ENCODE data around the gene CYBC1.

The CYBC1 gene

DNA sequence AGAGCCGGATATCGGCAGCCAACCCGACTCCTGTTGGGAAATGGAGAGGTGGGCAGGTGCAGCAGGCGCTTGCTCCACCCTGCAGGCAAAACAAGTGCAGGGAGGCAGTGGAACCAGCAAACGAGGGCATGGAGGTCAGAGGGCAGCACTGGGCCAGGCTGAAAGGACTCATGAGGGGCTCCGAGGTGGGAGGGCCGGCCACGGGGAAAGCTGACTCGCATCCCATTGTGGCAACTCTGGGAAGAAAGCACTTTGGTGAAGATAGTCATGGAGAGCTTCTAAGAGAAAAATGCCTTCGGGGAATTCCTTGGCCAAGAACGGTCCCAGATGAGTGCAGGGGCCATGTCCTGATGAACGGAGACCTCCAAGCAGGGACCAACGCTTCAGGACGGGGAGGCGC lies 4.4 kb downstream of the CYBC1 start:
- DNase-seq (ENCODE audit: low read depth) = no peak
- TF ChIP-seq, protein P1, sequence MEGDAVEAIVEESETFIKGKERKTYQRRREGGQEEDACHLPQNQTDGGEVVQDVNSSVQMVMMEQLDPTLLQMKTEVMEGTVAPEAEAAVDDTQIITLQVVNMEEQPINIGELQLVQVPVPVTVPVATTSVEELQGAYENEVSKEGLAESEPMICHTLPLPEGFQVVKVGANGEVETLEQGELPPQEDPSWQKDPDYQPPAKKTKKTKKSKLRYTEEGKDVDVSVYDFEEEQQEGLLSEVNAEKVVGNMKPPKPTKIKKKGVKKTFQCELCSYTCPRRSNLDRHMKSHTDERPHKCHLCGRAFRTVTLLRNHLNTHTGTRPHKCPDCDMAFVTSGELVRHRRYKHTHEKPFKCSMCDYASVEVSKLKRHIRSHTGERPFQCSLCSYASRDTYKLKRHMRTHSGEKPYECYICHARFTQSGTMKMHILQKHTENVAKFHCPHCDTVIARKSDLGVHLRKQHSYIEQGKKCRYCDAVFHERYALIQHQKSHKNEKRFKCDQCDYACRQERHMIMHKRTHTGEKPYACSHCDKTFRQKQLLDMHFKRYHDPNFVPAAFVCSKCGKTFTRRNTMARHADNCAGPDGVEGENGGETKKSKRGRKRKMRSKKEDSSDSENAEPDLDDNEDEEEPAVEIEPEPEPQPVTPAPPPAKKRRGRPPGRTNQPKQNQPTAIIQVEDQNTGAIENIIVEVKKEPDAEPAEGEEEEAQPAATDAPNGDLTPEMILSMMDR (conservative IDR thresholded peaks at IDR 0.05; ENCODE audit: low read depth, low read length) = no peak
- H3K4me3 ChIP-seq (ENCODE audit: low read length) = no peak overlapping the region

- H3K4me3 ChIP-seq (ENCODE audit: low read length) = no peak overlapping the region
- TF ChIP-seq, protein P1 (conservative IDR thresholded peaks at IDR 0.05; ENCODE audit: low read depth, low read length) = no peak
- no peak for DNase-seq (ENCODE audit: low read depth)
Observed at GRCh38 chr17:82445542-82445941, 5.0 kb downstream of the CYBC1 start.

GRCh38 chr17:82444941-82445521 lies 5.5 kb downstream of the CYBC1 start:
- DNase-seq (ENCODE audit: low read depth) = no peak
- no peak overlapping the region for H3K4me3 ChIP-seq (ENCODE audit: low read length)
- TF ChIP-seq, protein P1 (conservative IDR thresholded peaks at IDR 0.05; ENCODE audit: low read depth, low read length) = no peak

- no peak overlapping the region for H3K4me3 ChIP-seq (ENCODE audit: low read length)
- TF ChIP-seq, protein P1 (conservative IDR thresholded peaks at IDR 0.05; ENCODE audit: low read depth, low read length) = no peak
- DNase-seq (ENCODE audit: low read depth) = no peak
Observed at GRCh38 chr17:82444284-82444893, 6.2 kb downstream of the CYBC1 start.

DNA sequence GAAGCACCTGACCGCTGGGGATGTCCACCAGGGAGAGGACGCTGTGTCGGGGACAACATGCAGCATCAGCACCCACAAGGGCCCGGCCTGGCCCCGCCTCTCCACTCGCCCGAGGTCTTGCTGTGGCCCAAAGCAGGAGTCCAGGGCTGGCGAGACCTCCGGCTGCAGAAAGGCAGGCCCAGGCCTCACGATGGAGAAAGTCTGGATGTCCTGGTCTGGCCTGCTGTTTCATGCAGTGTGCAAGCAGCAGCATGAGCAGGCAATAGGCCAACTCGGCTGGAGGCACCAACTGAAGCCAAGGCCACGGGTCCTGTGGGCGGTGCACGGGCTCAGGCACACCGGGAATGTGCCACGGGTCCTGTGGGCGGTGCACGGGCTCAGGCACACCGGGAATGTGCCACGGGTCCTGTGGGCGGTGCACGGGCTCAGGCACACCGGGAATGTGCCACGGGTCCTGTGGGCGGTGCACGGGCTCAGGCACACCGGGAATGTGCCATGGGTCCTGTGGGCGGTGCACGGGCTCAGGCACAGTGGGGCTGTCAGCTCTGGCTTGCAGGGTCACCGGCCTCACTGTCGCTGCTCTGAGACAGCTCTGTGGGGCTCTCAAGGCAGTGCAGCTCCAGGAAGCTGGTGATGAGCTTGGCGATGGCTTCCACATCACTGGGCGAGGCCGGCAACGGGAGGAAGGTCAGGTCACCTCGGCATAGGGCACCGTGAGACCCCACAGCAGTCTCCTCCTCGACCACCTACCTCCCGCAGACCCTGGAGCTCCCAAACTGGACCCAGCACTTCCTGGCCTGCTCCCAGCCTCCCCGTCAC lies 6.9 kb downstream of the CYBC1 start:
- H3K4me3 ChIP-seq (ENCODE audit: low read length) = no peak overlapping the region
- TF ChIP-seq, protein P1 (conservative IDR thresholded peaks at IDR 0.05; ENCODE audit: low read depth, low read length) = no peak
- no peak for DNase-seq (ENCODE audit: low read depth)

GRCh38 chr17:82442643-82443464 lies 7.7 kb downstream of the CYBC1 start:
- H3K4me3 ChIP-seq (ENCODE audit: low read length) = no peak overlapping the region
- TF ChIP-seq, protein P1 (conservative IDR thresholded peaks at IDR 0.05; ENCODE audit: low read depth, low read length) = no peak
- DNase-seq (ENCODE audit: low read depth) = no peak

All from retinal pigment epithelial cell (primary cell).